GM13976 (cell line): ENCODE measurements around the gene LSMEM2.

Source experiments
- DNase-seq: peaks from one replicate; pipeline ENCODE4 v3.0.0; 2012; ENCODE audit warnings: low spot score
- in situ Hi-C: fragments of 300-500 bp; cut with MboI; formaldehyde crosslinking; loops from one replicate; pipeline ENCODE4 v1.12.0; 2022; ENCODE audit warnings: low sequenced_read_pairs, mixed read lengths, inconsistent platforms; ENCODE audit not compliant: unreplicated experiment
- TF ChIP-seq, protein P1 (sequence below): IDR thresholded peaks from 2 replicates; pipeline ENCODE4 v1.5.1; 2012; ENCODE audit warnings: borderline replicate concordance, mild to moderate bottlenecking; ENCODE audit not compliant: insufficient read depth; ENCODE audit errors: extremely low read depth, missing control alignments, control extremely low read depth

Gene LSMEM2

DNA sequence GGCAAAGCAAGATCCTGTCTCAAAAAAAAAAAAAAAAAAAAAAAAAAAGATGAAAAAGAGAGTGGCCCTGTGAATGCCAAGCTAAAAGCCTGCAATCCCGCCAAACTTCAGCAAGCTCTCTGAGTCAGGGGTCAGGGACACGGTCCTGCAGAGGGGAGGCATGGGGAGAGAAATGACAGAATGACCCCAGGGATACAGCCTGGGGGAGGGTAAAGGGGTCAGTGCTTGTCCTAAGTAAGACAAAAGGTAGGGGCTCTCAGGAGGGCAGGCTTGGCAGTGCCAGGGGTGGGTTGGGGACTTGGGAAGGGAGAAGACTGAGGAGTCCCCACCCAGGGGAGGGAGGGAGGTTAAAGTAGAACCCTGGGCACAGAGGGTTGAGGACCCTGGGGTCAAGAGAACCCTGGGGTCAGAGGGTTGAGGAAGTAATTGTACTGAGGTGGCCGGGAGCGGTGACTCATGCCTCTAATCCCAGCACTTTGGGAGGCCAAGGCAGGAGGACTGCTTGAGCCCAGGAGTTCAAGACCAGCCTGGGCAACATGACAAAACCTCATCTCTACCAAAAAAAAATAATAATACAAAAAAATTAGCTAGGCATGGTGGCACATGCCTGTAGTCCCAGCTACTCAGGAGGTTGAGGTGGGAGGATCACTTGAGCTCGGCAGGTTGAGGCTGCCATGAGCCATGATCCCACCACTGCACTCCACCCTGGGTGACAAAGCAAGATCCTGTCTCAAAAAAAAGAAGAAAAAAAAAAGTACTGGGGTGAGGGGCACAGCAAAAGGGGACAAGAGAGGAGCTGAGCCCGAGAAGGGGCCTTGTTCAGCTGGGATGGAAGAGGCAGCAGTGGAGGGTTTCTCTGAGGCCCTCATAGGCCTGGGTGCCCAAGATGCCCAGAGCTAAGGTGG is 15.2 kb upstream of the LSMEM2 start:
- DNase-seq = no peak
- TF ChIP-seq, protein P1, sequence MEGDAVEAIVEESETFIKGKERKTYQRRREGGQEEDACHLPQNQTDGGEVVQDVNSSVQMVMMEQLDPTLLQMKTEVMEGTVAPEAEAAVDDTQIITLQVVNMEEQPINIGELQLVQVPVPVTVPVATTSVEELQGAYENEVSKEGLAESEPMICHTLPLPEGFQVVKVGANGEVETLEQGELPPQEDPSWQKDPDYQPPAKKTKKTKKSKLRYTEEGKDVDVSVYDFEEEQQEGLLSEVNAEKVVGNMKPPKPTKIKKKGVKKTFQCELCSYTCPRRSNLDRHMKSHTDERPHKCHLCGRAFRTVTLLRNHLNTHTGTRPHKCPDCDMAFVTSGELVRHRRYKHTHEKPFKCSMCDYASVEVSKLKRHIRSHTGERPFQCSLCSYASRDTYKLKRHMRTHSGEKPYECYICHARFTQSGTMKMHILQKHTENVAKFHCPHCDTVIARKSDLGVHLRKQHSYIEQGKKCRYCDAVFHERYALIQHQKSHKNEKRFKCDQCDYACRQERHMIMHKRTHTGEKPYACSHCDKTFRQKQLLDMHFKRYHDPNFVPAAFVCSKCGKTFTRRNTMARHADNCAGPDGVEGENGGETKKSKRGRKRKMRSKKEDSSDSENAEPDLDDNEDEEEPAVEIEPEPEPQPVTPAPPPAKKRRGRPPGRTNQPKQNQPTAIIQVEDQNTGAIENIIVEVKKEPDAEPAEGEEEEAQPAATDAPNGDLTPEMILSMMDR = no peak
- in situ Hi-C loops = no loop called here

- TF ChIP-seq, protein P1 = no peak
- in situ Hi-C loops = no loop called here
- DNase-seq = no peak
Observed at GRCh38 chr3:50264383-50264963, 14.4 kb upstream of the LSMEM2 start.

DNA sequence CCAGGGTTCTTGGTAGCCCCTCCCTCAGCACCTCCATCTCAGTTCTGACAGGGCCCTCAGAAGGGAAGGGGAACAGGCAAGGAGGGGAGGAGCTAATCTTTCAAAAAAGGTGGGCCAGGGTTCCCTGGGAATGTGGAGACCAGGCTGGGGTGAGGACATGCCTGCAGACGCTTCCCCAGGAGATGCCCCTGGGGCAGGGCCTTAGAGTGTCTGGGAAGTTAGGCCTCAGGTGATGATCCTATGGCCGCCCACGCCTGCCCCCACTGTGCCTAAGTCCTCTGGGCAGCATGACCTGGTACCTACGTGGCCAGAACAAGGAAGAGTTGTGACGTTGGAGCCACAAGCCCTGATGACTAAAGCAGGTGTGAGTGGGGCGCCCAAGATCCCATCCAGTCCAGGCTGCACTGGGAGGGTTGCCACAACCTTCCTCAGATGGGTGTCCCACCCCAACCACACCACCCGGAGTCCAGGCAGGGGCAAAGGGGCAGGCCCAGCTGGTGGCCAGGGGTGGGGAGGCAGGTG is 13.9 kb upstream of the LSMEM2 start:
- TF ChIP-seq, protein P1 = no peak
- DNase-seq = no peak
- in situ Hi-C loops = no loop called here

GRCh38 chr3:50265571-50265970 is 13.3 kb upstream of the LSMEM2 start:
- in situ Hi-C loops = no loop called here
- TF ChIP-seq, protein P1 = no peak
- no peak for DNase-seq

GRCh38 chr3:50266017-50266416 is 12.9 kb upstream of the LSMEM2 start:
- DNase-seq = no peak
- in situ Hi-C loops = no loop called here
- TF ChIP-seq, protein P1 = no peak

GRCh38 chr3:50266836-50267235 is 12.1 kb upstream of the LSMEM2 start:
- in situ Hi-C loops = no loop called here
- TF ChIP-seq, protein P1 = no peak

More at GRCh38 chr3:50266836-50267235, 12.1 kb upstream of the LSMEM2 start:
- DNase-seq = no peak
